Renal cortical epithelial cell (primary cell): ENCODE data around the gene MSL3. TPM values are rescaled to one million over a fixed set of nuclear protein-coding genes. Genes with fewer than 3 reads are reported as not detected.
A peak's percentile ranks its signal among the peaks of the same experiment; 100 is the strongest.

ENCODE experiments used
- DNase-seq: peaks from one replicate; pipeline ENCODE4 v3.0.0-alpha.2; 2011; ENCODE audit warnings: low read depth
- total RNA-seq: library from RNA; depleted of rRNA; stranded (reverse); fragments of >200 nt; gene quantifications from 2 replicates; pipeline ENCODE4 v1.2.3, GENCODE V29; 2014

MSL3 gene, protein sequence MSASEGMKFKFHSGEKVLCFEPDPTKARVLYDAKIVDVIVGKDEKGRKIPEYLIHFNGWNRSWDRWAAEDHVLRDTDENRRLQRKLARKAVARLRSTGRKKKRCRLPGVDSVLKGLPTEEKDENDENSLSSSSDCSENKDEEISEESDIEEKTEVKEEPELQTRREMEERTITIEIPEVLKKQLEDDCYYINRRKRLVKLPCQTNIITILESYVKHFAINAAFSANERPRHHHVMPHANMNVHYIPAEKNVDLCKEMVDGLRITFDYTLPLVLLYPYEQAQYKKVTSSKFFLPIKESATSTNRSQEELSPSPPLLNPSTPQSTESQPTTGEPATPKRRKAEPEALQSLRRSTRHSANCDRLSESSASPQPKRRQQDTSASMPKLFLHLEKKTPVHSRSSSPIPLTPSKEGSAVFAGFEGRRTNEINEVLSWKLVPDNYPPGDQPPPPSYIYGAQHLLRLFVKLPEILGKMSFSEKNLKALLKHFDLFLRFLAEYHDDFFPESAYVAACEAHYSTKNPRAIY
- 26.0 and 28.3 TPM in 2 replicates for total RNA-seq

DNA sequence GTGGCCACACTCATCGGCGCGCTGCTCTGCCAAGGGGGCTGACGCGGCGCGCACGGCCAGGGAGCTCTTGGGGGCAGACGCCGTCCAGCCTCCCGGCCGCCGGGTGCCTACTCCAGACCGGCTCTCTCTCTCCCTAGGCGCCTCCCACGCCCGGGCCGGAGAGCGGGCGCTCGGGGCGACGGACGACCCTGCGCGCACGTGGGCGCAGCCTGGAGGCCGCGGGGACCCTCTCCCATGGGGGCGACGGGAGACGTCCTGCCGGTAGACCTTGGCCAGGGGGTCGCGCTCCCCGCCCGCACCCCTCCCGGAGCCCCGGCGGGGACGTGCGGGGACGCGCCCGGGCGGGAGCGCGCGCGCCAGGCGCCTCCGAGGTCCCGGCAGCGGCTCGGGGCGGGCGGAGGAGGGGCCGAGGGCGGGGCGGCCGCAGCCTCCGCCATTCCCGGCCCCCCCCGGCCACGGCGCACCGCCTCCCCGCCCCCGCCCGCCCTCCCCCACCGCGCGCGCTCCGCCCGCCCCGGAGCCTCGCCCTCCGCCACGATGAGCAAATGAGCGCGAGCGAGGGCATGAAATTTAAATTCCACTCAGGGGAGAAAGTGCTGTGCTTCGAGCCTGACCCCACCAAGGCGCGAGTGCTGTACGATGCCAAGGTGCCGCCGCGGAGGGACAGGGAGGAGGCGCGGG lies at the start of gene MSL3:
MSL3 (plus strand) TSS at position 519 of the 681 bp plus-strand sequence; CDS start at position 546, 27 bp downstream.
- no peak for DNase-seq

DNA sequence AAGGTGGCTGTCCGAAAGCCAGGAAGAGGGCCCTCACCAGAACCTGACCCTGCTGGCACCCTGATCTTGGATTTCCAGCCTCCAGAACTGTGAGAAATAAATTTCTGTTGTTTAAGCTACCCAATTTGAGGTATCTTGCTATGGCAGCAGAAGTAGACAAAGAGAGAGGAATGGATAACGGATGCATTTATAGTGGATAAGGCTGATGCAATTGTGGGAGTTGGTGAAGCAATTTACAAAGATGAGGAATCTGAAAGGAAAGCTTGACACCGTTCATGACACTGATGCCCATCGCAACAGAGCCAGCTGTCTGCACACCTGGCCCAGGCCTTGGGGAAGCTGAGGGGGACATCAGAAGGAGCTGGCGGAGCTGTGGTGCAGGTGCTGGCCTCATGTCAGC lies 35.7 kb upstream of the MSL3 start:
- DNase-seq, result no peak

DNA sequence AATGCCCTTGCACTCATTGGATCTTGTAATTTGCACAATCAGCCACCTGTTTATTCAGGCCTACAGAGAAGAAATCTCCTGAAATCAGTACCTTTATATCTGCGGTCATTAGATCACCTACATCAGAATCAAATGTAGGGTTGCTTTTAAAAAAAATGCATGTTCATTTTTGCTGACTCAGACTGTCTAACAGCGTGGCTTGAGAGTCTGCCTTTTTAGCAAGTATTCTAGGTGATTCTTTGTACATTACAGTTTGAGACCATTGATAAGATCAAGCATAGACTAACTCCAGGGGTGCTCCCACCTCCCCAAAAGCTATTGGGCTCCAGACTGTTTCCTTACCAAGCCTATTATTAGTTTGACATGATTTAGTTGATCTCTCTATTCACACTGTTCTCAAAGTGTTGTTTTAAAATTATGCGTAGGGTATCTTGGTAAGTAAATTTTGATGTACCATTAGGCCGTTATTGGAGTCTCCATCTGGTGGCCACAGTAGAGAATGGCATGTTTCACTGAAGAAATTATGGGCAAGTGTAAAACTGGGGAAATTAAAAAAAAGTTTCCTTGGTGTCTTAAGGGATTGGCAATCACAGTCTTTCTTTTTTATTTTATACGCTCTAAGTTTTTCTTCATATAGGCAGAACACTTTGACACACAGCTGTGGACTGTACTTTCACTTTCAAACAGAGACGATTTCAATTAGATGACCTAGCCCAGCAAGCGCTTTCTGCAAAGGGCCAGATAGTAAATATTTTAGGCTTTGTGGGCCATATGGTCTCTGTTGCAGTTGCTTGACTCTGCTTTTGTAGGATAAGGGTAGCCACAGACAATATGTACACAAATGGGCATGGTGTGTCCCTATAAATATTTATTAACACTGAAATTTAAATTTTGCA lies 33.7 kb upstream of the MSL3 start:
- DNase-seq, result peak; percentile 43

DNA sequence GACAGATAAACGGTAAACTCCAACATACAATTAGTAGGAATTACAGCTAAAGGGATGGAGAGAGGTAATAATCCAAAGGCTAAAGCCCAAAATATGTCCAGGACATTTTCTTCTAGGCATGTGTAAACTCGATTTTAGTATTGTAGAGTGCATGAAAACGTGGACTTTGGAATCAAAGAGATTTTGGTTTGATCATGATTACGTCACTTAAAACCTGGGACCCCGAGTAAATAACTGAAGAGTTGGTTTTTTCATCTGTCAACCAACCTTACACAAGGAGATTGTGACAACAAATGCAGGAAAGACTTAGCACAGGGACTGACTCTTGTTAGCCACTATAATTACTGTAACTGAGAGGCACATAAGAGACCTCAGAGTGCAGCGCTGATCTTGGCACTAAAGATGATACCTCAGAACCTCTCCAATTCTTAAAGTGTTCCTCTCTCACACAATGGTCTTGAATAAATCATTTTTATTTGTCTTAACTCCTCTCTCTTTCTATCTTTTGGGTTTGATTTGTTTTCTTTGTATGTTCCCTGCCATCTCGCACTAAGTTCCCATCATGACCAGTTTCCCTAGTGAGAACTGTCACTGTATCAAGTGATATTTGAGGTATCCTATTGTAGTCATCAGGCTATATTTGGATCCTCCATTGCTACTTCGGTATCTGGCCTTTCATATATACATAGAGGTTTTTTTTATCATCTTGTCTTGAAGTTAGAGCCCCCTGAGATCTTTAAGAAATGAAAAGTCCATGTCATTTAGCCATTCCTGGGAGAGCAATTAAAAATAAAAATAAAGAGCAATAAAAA lies 32.2 kb upstream of the MSL3 start:
- DNase-seq, result no peak

DNA sequence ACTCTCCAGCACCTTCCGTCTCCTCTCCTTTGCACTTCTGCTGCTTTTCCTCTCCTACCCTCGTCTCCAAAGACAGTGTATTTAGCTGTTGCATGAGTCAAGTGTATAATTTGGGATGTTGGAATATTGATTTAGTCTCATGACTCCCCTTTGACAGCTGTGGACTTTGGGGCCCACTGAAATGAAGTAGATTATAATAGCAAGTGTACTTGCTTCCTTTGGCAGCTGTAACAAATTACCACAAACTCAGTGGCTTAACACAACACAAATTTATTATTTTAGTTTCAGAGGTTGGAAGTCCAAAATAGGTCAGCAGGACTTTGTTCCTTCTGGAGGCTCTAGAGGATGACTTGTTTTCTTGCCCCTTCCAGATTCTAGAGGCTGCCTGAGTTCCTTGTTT lies 29.5 kb upstream of the MSL3 start:
- DNase-seq, result no peak

DNA sequence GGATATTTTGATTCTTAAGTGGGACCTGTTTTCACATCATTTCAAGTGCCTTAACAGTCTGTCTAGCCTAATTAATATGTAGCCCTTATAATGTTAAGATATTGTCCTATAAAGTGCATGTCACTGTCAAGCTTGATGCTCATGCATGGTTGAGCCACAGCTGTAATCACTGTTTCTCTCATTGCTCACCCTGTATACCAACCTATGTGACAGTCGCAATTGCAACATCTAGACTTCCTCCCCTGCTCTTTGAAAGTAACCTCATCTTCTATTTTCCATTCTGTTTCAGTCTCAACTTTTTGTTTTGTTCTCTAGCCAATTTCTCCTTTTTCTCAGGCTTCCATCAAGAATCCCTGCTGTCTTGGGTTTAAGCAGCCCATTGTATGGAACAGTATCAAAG lies 24.4 kb upstream of the MSL3 start:
- DNase-seq, result no peak

DNA sequence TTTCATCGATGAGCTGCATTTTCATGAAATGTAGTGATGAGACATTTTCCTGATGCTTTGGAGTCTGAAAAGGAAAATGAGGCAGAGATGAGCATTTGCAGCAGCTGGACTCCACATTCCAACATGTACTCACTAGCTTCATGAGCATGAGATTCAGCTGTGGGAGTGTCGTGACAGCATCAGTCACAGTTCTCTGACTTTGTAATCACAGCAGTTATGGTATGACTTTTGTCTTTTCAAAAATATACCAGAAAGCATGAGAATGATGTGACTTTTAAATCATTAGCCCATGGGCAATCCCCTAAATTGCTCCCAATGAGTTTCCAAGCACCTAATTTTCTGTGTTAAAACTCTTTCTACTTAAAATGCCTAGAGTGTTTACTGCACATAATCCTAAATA lies 18.3 kb upstream of the MSL3 start:
- no peak for DNase-seq

DNA sequence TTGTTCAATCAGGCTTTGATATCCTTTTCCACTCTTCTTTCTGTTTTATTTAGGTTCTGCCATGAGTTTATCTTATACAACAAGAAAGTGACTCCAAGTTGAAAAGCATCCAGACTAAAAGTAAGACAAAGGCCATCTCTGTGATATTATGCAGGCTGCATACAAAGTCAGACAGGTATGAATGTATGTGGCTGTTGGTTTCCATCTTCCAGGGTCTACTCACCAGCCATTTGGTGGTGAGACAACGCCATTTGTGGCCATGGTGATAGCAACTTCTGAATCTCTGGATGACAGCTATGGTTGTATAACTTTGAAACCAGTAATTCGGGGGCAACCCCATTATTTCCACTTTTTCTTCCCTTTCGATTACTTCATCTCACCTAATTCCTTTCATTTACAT lies 17.2 kb upstream of the MSL3 start:
- no peak for DNase-seq

DNA sequence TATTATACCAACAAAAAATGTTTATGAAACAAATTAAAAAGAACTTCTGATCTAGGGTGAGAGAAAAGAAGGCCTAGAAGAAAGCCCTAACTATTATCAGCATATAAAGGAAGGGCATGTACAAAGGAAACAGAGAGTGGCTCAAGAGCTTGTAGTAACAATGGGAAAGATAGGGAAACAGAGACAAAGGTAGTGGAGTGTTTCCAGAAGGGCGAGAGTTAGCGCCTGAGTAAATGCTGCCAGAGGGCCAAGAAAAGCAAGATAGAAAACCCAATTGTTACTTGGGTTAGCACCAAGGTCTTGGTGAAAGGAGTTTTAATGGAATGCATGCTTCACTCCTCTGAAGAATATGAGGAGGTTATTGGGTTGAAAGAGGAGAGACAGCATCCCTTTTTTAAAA lies 16.5 kb upstream of the MSL3 start:
- DNase-seq, result no peak

DNA sequence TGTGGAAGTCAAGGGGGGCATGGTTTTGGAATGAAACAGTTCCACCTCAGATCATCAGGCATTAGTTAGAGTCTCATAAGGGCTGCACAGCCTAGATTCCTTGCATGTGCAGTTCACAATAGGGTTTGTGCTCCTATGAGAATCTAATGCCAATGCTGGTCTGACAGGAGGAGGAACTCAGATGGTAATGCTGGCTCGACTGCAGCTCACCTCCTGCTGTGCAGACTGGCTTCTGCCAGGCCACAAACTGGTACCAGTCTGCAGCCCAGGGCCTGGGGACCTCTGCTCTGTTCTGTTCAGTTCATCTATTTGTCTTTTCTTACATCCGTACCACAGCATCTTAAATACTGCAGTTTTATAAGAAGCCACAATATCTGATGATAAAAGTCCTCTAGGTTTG lies 12.2 kb upstream of the MSL3 start:
- DNase-seq, result no peak

DNA sequence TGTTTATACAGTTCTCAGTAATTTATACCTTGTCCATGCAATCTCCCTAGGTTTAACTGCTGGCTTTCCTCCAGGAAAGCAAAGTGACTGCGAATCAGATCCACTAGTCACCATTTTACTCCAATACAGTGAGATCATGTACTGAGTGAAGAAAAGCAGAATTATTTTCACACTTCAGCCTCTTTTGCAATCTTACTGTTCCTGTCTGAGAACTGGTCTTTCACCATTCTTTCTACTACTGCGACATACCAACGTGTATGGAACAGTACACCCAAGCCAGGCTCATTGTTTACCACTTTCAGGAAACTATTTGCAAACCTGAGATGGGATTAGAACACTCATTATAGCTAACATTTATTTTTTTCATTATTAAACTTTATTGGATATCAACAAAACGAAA lies 8.0 kb upstream of the MSL3 start:
- DNase-seq, result peak; percentile 29

DNA sequence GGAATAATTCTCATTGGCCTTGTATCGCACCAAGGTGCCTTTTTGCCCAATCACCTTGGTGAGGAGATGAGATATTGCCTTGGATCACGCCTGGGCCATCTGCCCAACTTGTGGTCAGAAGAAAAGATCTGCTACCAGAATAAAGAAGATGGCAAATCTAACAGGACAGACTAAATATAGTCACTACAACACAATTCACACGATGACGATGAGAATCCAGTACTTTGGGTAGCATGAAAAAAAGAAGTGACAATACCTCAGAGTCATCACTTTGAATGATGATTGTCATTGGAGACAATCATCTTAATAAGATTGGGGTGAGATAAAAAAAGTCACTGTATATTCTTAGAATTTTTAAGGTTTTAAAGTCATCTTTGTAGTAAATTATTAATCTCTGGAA lies 7.3 kb upstream of the MSL3 start:
- no peak for DNase-seq

DNA sequence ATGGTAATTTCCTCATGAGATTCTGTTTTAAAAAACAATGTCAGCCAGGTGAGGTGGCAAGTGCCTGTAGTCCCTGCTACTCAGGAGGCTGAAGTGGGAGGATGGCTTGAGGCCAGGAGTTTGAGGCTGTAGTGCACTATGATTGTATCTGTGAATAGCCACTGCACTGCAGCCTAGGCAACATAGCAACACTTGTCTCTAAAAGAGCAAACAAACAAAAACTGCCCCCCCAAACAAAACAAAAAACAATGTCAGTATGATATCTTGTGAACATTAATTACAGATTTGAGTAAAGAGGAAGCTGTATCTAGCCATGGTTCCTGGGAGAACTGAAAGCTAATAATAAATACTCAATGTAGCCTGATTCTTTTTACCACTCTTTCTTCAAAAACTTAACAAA lies 6.8 kb upstream of the MSL3 start:
- DNase-seq, result no peak

DNA sequence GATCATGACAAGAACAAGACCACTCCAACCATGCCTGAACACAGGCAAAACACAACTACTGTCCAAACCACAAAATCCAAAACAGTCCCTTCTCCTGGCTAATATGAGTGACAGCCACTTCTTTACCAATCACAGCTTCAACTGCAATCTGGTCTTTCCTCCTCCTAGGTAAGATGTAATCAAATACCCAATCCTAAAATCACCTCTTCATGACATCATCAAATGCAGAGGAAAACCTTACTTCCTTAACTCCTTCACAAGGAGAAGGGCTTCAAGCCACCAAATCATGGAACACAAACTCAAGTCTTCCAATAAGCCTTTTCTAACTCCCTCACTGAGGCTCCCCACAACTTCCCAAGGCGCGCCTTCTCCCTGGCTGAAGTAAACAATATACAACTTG lies 4.4 kb upstream of the MSL3 start:
- no peak for DNase-seq

DNA sequence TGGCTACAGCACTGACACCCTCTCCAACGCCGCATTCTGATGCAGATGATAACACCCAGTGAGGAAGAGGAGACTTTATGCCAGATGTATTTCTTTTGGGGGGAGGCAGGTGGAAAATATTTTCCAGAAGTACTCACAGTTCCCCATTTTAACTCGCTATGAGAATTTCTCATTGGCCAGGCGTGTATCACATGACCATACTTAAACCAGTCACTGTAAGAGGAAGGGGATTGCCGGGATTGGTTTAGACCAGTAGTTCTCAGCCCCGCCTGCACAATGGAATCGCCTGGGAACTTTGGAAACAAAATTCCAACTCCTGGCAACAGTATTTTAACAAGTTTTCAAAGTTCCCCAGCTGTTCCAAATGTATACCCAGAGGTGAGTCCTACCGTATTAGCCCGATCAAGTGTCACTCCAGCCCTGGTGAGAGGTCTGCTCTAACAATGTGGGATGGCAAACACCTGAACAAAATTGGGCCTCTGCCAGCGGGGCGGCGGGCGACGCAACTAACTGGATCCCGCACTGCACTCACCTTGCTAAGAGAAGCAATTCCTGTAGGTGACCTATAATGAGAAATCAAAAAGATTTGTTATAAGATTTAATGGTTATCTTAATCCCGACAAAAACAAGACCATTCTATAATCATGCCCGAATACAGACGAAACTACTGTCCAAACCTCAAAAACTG lies 2.9 kb upstream of the MSL3 start:
- DNase-seq, result no peak

DNA sequence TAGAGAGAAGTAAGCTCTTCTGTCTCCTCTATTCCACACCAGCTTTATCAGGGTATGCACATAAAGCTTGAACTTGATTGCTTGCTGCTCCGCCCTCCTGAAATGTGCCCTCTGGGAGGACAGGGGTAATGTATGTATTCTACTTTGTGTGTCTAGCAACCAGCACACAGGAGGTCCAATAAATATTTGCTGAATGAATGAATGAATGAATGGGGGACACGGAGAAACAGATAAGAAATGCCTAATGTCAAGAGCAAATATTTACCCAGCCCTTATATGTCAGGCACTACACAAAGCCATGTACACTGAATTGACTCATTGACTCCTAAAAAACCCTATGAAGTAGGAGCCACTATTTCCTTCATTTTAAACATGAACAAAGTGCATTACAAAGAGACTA lies 2.3 kb upstream of the MSL3 start:
- DNase-seq, result no peak

DNA sequence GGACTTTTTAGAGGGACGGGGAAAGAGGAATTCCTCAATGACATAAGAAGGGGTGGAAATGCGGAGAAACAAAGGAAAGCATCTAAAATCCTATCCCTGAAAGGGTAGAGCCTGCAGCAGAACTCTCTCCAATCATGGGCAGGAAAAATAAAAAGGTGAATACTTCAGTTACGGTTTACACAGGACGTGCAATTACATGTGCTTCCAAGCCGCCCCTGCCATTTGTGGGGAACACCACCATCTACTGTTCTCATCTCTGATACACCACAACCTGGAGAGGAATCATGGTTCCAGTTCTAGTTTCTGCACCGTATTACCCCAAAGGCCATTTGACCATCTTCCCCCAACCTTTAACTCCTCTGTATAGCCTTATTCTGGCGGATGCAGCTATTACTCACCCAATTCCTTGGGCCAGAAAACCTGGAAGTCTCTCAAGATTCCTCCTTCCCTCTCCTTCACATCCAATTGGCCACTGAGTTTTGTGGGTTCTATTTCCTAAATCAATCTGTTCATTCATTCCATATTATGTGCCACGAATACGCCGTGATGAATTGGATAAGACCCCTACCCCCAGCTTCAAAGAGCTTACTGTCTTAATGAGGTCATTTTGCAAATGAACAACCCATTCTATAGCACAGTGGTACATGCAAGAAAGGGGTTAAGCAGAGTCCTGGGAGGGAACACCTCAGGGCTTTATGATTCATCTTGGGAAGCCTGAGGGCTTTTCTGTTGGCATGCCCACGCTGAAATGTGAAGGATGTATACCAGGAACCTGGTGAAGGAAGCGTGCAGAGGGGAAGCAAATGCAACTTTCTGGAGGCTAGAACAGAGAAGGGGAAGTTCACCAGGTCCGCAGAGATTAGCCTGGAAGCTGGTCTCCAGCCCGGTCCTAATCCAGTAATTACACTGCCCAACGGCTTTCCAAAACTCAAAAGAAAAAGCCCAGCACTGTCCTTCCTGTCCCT lies 1.4 kb upstream of the MSL3 start:
- DNase-seq, result peak; percentile 30

DNA sequence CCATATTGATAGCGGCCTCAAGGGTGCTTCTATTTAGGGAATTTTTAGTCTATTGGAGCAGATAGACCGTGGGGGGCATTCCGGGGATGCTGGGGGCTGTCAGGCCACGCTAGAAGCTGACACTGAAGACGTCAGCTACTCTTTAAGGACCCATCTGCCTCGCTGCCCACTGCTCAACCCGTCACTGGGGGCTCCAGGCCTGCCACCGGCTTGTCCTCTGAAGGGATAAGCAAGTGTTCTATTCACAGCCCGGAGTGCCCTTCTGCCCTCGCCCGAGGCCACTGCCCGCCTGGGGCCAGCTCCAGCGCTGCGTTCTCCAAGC lies 679 bp upstream of the MSL3 start:
- no peak for DNase-seq

DNA sequence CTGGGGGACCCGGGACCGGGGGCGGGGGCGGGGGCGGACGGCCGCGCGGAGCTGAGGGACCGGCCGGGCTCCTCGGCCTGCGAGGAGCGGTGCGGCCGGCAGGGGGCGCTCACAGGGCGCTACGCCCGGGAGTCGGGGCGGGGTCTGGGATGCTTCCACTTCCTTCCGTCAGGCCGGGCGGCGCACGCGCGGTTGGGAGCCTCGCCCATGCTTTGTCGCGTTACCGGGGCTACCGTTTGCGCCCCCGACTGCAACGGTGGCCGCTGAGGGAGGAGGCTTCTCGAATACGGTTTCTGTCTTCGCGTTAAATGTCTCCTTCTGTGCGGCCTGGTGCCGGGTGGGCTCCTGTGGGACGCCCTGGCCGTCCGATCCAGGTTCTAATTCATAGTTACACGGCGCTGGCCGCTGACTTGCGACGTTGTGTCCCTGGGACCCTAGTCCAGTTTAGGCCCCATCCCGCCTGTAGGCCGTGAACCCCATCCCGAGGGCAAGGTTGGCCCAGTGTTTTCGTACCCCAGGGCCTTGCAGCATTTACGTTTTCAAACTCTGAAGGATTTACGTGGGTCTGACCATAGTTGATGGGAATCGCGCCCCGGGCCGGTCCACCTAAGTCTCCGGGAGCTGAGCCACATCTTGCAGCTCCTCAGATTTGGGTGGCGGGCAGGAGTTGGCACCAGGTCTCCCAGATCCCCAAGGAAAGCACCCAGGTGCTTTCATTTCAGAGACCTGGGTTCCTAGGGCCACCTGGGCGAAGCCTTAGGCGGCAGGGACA lies 549 bp downstream of the MSL3 start:
- DNase-seq, result peak; percentile 51
